ENCODE measurements around the gene NACA2.
A peak's percentile ranks its signal among the peaks of the same experiment; 100 is the strongest.
"Not testable (repeated sequence)": the region's sequence is repeated elsewhere in the genome, so short reads cannot be mapped to it uniquely, and the experiment has no call there.

Gene NACA2

GRCh38 chr17:61591018-61591417, at the start of gene NACA2:
NACA2 (minus strand) TSS chr17:61591219; CDS start chr17:61591180, 39 bp downstream.
- no peak for DNase-seq

DNA sequence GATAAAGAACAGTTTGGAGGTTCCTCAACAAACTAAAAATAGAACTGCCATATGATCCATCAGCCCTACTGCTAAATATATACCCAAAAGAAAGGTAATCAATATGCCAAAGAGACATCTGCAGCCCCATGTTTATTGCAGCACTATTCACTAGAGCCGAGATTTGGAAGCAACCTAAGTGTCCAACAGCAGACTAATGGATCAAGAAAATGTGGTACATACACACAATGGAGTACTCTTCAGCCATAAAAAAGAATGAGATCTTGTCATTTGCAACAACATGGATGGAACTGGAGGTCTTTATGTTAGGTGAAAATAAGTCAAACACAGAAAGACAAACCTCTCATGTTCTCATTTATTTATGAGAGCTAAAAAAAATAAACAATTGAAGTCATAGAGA, 48.8 kb upstream of the NACA2 start:
- DNase-seq: no peak

- no peak for DNase-seq
Observed at GRCh38 chr17:61638087-61638486, 47.1 kb upstream of the NACA2 start.

DNA sequence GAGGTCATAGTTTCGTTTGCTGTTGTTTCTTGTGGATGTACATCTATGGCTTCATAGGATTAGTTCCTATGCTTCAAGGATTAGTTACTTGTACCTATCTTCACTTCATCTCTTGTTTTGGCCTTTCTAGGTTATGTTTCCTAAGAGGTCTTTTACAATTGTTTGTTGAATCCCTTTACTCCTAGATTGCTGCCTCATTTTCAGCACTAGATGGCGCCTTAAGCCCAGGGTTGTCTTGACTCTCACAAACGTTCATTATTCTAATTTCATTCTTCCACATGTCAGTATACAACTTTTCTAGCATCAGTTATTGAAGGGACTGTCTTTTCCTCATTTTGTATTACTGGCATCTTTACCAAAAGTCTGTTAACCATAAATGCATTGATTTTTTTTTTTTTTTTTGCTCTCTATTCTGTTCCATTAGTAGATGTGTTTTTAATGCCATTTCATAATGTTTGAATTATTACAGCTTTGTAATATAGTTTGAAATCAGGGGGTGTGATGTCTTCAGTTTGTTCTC, 45.0 kb upstream of the NACA2 start:
- peak; percentile 37 for DNase-seq

- no peak for DNase-seq
Observed at GRCh38 chr17:61634942-61635538, 44.0 kb upstream of the NACA2 start.

GRCh38 chr17:61634011-61634539, 43.1 kb upstream of the NACA2 start:
- no peak for DNase-seq

- DNase-seq: no peak
Observed at GRCh38 chr17:61632826-61633225, 41.8 kb upstream of the NACA2 start.

GRCh38 chr17:61631800-61632199, 40.8 kb upstream of the NACA2 start:
- DNase-seq: no peak

- not testable (repeated sequence) for DNase-seq
Observed at GRCh38 chr17:61628158-61628557, 37.1 kb upstream of the NACA2 start.

DNA sequence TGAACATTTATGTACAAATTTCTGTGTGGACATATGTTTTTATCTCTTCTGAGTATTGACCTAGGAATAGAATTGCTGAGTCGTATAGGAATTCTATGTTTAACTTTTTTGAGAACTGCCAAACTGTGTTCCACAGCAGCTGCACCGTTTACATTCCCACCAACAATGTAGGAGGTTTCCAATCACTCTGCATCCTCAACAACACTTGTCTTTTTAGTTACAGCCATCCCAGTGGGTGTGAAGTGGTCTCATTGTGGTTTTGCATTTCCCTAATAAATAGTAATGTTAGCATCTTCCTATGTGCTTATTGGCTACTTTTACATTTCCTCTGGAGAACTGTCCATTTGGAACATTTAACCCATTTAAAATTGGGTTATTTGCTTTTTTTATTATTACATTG, 36.6 kb upstream of the NACA2 start:
- DNase-seq: no peak

- DNase-seq: no peak
Observed at GRCh38 chr17:61627125-61627524, 36.1 kb upstream of the NACA2 start.

GRCh38 chr17:61625564-61625963, 34.5 kb upstream of the NACA2 start:
- no peak for DNase-seq

DNA sequence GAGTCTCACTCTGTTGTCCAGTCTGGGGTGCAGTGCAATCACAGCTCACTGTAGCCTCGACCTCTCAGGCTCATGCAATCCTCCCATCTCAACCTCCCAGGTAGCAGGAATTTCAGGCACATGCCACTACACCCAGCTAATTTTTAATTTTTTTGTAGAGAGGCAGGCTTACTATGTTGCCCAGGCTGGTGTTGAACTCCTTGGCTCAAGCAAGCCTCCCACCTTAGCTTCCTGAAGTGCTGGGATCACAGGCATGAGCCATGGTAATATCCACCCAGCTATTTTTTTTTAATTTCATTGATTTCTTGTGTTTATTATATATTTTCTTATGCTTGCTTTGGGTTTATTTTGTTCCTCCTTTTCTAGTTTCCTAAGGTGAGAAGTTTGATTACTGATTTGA, 33.9 kb upstream of the NACA2 start:
- no peak for DNase-seq

DNA sequence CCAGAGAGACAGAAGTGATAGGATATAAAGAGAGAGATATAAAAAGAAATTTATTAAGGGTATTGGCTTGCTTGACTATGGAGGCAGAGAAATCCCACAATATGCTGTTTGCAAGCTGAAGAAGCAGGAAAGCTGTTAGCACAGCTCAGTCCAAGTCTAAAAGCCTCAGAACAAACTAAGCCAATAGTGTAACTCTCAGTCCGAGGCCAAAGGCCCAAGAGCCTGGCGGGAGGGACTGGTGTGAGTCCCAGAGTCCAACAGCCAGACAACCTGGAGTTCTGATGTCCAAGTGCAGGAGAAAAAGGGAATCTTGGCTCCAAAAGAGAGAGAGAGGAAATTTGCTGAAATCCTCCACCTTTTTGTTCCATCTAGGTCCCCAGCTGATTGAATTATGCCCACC, 30.3 kb upstream of the NACA2 start:
- no peak for DNase-seq

GRCh38 chr17:61619953-61620352, 28.9 kb upstream of the NACA2 start:
- no peak for DNase-seq

DNA sequence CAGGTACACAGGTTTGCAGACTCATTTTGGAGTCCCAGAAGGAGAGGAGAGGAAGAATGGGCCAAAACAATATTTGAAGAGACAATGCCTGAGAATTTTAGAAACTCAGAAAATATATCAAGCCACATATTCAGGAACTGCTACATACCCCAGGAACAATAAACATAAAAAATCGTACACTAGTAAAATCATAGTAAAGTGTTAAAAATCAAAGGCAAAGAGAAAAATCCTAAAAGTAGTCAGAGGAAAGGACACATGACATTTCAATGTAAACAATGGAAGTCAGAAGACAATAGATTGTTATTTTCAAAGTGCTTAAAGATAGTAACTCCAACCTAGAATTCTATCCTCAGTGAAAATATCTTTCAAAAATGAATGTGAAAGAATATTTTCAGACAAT, 28.5 kb upstream of the NACA2 start:
- no peak for DNase-seq

GRCh38 chr17:61618950-61619349, 27.9 kb upstream of the NACA2 start:
- DNase-seq: no peak

- DNase-seq: no peak
Observed at GRCh38 chr17:61617330-61617729, 26.3 kb upstream of the NACA2 start.

DNA sequence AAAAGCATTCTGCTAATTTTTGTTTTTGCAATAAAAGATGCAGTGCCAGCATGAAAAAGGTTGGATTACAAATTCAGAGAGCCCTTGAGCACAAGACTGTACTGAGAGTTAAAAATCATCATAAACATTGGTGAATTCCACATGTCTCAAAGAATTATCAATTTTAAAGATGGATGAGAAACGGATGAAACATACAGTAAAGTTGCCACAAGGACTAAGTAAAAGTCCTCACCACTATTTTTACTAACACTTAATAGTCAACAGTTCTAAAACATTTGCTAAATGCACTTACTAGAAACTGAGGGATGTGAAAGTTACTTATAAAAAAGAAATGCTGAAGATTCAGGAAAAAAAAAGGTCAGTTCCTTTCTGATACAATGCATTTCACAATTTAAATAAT, 25.8 kb upstream of the NACA2 start:
- no peak for DNase-seq

DNA sequence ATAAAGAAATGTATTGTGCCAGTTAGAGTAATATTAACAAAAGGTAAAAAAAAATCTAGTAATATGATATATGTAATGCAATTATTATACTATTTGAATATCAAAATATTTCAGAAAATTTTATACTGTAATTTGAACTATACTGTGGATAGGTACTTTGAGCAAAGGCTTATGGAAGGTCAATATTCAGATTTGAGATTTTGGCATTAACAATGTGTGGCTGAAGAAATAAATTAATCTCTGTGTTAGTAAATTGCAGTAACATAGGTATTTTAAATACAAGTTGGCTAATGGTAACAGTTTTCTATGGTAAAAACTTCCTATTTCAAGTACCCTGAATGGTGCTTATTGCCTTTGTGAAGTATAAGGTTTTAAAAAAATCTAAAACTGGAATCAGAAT, 23.2 kb upstream of the NACA2 start:
- no peak for DNase-seq

DNA sequence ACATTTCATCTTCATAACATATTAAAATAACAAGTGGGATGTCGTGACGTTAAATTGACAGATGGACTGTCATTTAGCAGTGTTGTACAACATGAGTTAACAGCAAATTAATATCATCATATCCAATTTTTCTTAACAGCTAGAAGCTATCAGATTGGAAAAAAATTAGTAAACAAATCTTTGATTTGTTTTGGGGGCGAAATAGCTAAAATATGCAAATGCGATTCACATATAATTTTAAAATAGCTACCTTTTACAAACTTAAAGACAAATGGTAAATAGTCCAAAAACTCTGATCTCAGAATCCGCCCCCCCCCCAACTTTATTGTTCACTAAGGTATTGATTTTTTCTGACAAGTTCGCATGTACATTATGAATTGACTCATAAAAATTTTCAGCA, 20.3 kb upstream of the NACA2 start:
- no peak for DNase-seq

GRCh38 chr17:61605692-61606091, 14.7 kb upstream of the NACA2 start:
- no peak for DNase-seq

- DNase-seq: no peak
Observed at GRCh38 chr17:61601297-61601696, 10.3 kb upstream of the NACA2 start.

- no peak for DNase-seq
Observed at GRCh38 chr17:61600621-61601020, 9.6 kb upstream of the NACA2 start.

GRCh38 chr17:61599608-61600007, 8.6 kb upstream of the NACA2 start:
- DNase-seq: no peak

Data from SHP77 treated with DMSO at 0.1 percent for 48 hours (cell line).